ENCODE measurements around the gene LKAAEAR1.

DNA sequence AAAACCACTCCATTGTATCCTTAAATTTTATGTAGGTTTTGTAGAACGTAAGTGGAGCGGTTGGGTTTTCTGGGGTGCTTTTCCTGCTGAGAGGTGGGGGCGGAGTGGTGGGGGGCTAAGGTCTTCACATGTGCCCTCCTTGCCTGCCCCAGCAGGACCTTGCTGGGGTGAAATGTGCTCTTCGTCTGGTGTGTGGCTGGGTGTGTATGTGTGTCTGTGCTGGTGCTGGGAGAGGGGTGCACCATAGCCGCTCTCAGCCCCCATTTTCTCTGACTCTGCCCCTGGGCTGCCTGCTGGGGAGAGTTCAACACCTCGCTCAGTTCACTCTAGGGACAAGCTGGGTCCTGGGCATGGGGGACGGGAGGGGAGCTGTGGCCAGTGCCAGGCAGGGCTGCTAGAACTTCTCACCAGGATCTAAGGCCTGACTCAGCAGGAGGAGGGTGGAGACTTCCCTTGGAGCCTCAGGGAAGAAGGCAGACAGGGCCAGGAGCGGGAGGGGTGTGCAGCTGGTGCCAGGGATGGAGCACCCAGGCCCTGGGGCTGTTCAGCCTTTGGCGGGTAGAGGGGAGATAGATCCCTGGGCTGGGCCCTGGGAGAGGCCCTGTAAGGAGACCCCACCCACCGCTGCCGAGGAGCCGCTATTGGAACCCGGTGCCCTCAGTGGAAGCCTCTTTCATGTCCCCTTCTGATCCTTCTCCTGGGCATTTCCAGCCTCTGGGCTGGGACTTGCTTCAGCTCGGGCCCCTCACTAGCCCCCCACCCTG lies 39.5 kb downstream of the LKAAEAR1 start:
- TF ChIP-seq POLR2AphosphoS5 (IDR thresholded peaks at IDR 0.05): no peak
- TF ChIP-seq, protein P1, sequence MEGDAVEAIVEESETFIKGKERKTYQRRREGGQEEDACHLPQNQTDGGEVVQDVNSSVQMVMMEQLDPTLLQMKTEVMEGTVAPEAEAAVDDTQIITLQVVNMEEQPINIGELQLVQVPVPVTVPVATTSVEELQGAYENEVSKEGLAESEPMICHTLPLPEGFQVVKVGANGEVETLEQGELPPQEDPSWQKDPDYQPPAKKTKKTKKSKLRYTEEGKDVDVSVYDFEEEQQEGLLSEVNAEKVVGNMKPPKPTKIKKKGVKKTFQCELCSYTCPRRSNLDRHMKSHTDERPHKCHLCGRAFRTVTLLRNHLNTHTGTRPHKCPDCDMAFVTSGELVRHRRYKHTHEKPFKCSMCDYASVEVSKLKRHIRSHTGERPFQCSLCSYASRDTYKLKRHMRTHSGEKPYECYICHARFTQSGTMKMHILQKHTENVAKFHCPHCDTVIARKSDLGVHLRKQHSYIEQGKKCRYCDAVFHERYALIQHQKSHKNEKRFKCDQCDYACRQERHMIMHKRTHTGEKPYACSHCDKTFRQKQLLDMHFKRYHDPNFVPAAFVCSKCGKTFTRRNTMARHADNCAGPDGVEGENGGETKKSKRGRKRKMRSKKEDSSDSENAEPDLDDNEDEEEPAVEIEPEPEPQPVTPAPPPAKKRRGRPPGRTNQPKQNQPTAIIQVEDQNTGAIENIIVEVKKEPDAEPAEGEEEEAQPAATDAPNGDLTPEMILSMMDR (IDR thresholded peaks at IDR 0.05): no peak
- TF ChIP-seq EP300 (IDR thresholded peaks at IDR 0.05): no peak
